ENCODE measurements around the gene NCAPH2. TPM values are rescaled to one million over a fixed set of nuclear protein-coding genes. Genes with fewer than 3 reads are reported as not detected.

Gene NCAPH2
- total and polyA plus RNA-seq, 9 of the 15 experiments (the other 6 are each of a cell fraction or from before 2014, with no cell fraction given) = 3.6 to 88.6 (median 32.4) TPM

- H3K9ac ChIP-seq (ENCODE audit: insufficient read depth in 1 of 2, low read depth in 2 of 2, low read length in 2 of 2) = no peak overlapping the region
- H3K4me3 ChIP-seq = no peak overlapping the region
- POLR2A ChIA-PET = interaction anchor here (0.6 kb wide), 1 partner anchor 308 kb away, joined by 4 read pairs; no protein-coding TSS in a partner anchor
- ATAC-seq = peak; percentile 55
- no TSS peak for BruUV-seq (replicated peaks)
- DNase-seq (ENCODE audit: extremely low read depth in 1 of 4, low spot score in 3 of 4) = peak in 2 of 4 experiments; percentile 43 to 45
- in situ Hi-C loops (cut with MboI) (no loop called here), intact Hi-C loops (cut with micrococcal nuclease) (no loop called here)
- H3K27ac ChIP-seq (ENCODE audit: extremely low read depth, low read depth, low read length) = no peak overlapping the region
- H3K4me2 ChIP-seq (ENCODE audit: insufficient read depth, low read length) = no peak overlapping the region
- H3K4me1 ChIP-seq (replicated peaks in 1 of 2; ENCODE audit: control insufficient read depth in 2 of 2, insufficient read depth in 2 of 2, low read length in 2 of 2) = peaks cover 0 to 38% of the 10 kb centered on the region in 2 experiments; a peak in 3 of 5 replicates
- no peaks in the 10 kb centered on the region for H4K20me1 ChIP-seq (replicated peaks; ENCODE audit: control insufficient read depth, insufficient read depth, low read length)
- TF ChIP-seq REST (IDR thresholded peaks at IDR 0.05; ENCODE audit: borderline replicate concordance) = peak; percentile 91
- TF ChIP-seq REST (CRISPR knock-in tag; IDR thresholded peaks at IDR 0.05; ENCODE audit: low read depth) = no peak
- no peak for TF ChIP-seq EP300 (IDR thresholded peaks at IDR 0.05; ENCODE audit: low read length)
- peak; percentile 33; the same call in 1 of the 2 replicates for TF ChIP-seq L3MBTL2 (IDR thresholded peaks at IDR 0.05)
- no peak for TF ChIP-seq ELK1 (CRISPR knock-in tag; IDR thresholded peaks at IDR 0.05)
- peak; percentile 34; the same call in 1 of the 2 replicates for TF ChIP-seq RBFOX2 (IDR thresholded peaks at IDR 0.05; ENCODE audit: low read depth, low read length)
- TF ChIP-seq POLR2AphosphoS5 (IDR thresholded peaks at IDR 0.05; ENCODE audit: control insufficient read depth, insufficient read depth, low read depth, low read length) = no peak
- TF ChIP-seq CXXC5 (CRISPR knock-in tag; IDR thresholded peaks at IDR 0.05) = peak; percentile 47; the same call in 1 of the 2 replicates
- TF ChIP-seq POLR2G (IDR thresholded peaks at IDR 0.05; ENCODE audit: low read depth, low read length) = peak; percentile 22; the same call in 1 of the 2 replicates
- TF ChIP-seq ZFX (CRISPR knock-in tag; IDR thresholded peaks at IDR 0.05) = peak; percentile 29; the same call in 1 of the 2 replicates
- peak; percentile 29 for TF ChIP-seq VEZF1 (CRISPR knock-in tag; IDR thresholded peaks at IDR 0.05)
- 22% methylated on average over 9 of the region's 35 CpGs for WGBS (ENCODE audit: insufficient coverage, low coverage, missing lambda C conversion rate)
- no peaks in the 10 kb centered on the region for H3K36me3 ChIP-seq (ENCODE audit: control insufficient read depth, insufficient read depth, low read length)
- no peak overlapping the region for H2AFZ ChIP-seq (ENCODE audit: low read depth, low read length)
- CTCF ChIA-PET (ENCODE audit: low intra/inter-chr PET ratio) = no interaction called here
- no peaks in the 10 kb centered on the region for H3K79me2 ChIP-seq (ENCODE audit: control insufficient read depth, insufficient read depth, low read length)
- H3K9me3 ChIP-seq (replicated peaks; ENCODE audit: control insufficient read depth, insufficient read depth, low read depth, low read length) = no peaks in the 10 kb centered on the region
- H3K9me1 ChIP-seq (ENCODE audit: control insufficient read depth, insufficient read depth, low read length) = no peaks in the 10 kb centered on the region
- H3K27me3 ChIP-seq (ENCODE audit: control insufficient read depth in 2 of 2, insufficient read depth in 2 of 2, low read length in 2 of 2) = peaks cover 0 to 11% of the 10 kb centered on the region in 2 experiments; a peak in 1 of 5 replicates
- FAIRE-seq = no peak
Measured at GRCh38 chr22:50547263-50547985, 39.4 kb downstream of the NCAPH2 start.
